GM18505 (cell line): ENCODE results near the gene YAP1.

Experiments used
- ATAC-seq: cut with Tn5 transposase; IDR thresholded peaks from one replicate; pipeline ENCODE4 v1.9.1; 2021; ENCODE audit not compliant: unreplicated experiment
- POLR2A ChIP-seq: IDR thresholded peaks from 4 replicates; pipeline ENCODE4 v1.6.1; 2011; ENCODE audit warnings: borderline replicate concordance; ENCODE audit not compliant: insufficient read depth, insufficient read length; ENCODE audit errors: extremely low read depth

Gene YAP1

DNA sequence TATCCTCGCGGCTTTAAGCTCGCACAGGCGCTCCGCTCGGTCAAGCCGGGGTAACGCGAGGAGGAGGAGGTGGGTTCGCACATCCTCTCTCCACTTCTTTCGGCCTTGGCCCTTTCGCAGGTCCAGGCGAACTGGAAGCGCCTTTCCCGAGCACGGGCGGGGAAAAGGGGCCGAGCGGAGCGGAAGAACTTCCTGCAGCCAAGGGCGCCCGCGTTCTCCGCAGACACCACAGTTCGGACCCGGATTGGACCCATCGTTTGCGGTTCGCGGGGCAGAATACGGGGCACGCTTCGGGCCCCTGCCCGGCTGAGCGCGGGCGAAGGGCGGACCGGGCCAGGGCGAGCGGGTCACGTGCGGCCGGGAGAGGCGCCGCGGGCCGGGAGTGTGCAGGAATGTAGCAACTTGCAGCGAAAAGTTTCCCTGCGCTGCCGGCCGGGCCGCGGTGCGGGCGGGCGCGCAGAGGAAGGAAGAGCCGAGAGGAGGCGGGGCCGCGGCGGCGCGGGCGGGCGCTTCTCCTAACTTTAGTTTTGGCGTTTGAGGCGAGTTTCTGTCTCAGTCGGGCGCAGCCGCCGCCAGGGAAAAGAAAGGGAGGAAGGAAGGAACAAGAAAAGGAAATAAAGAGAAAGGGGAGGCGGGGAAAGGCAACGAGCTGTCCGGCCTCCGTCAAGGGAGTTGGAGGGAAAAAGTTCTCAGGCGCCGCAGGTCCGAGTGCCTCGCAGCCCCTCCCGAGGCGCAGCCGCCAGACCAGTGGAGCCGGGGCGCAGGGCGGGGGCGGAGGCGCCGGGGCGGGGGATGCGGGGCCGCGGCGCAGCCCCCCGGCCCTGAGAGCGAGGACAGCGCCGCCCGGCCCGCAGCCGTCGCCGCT lies at the start of gene YAP1:
TSS of gene YAP1 (plus strand) at position 552 of the 865 bp plus-strand sequence. CDS start 402 bp downstream, outside the sequence.
- ATAC-seq: peak; percentile 81
- no peak for TF ChIP-seq POLR2A

DNA sequence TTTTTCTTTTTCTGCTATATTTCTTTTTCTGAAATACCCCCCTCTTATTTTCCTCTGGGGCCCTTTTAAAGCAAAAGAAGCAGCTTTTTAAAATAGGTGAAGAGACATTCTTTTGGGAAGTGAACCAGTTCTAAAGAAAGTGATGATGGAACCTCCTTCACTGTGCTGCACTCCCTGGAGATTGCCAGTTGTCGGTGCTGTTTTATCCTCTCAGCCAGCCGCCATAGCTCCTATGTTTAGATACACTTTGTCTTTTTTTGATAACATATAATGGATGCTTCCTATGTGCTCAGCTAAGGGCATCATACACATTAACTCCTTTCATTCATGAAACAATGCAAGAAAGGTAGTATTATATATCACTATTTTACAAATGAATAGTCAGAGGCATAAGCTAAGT lies 49.0 kb upstream of the YAP1 start:
- no peak for ATAC-seq
- no peak for TF ChIP-seq POLR2A

DNA sequence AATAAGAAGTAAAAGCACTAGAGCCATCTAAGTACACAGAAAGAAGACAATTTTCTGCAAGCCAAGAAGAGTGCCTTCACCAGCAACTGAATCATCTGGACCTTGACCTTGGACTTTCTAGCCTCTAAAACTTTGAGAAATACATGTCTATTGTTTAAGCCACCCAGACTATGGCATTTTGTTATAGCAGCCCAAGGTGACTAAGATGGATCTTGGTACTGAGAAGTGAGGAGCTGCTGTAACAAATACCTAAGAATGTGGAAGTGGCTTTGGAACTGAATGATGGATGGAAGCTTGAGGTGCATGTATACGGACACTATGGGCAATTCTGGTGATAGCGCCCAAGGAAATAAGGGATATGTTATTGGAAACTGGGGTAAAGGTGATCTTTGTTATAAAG lies 48.1 kb upstream of the YAP1 start:
- no peak for TF ChIP-seq POLR2A
- ATAC-seq: no peak

DNA sequence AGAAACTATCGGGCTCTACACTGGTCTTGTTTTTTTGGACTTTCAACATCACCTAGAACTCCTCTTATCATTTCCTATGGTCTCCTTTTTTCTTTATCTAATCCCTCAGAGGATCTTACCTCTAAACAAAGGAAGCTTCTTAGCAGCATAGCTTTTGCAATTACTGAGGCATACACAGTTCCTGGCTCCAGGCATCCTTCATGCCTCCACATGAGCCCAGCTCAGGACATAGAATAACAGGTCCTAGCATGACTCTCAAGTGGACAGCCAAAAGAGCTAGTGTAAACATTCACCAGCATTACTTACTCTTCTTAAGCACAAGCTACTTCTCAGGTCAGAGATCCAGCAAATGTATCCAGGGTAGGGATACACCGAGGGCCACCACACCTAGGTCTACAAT lies 45.9 kb upstream of the YAP1 start:
- ATAC-seq: no peak
- no peak for TF ChIP-seq POLR2A

DNA sequence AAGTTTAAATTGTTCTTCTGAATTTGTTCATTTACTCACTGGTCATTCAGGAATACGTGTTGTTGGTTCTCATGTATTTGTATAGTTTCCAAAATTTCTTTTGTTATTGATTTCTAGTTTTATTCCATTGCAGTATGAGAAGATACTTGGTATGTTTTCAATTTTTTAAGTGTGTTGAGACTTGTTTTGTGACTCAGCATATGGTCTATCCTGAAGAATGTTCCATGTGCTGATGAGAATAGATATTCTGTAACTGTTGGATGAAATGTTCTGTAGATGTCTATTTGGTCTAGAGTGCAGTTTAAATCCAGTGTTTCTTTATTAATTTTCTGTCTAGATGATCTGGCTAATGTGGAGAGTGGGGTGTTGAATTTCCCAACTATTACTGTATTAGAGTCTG lies 39.5 kb upstream of the YAP1 start:
- TF ChIP-seq POLR2A: no peak
- ATAC-seq: no peak

DNA sequence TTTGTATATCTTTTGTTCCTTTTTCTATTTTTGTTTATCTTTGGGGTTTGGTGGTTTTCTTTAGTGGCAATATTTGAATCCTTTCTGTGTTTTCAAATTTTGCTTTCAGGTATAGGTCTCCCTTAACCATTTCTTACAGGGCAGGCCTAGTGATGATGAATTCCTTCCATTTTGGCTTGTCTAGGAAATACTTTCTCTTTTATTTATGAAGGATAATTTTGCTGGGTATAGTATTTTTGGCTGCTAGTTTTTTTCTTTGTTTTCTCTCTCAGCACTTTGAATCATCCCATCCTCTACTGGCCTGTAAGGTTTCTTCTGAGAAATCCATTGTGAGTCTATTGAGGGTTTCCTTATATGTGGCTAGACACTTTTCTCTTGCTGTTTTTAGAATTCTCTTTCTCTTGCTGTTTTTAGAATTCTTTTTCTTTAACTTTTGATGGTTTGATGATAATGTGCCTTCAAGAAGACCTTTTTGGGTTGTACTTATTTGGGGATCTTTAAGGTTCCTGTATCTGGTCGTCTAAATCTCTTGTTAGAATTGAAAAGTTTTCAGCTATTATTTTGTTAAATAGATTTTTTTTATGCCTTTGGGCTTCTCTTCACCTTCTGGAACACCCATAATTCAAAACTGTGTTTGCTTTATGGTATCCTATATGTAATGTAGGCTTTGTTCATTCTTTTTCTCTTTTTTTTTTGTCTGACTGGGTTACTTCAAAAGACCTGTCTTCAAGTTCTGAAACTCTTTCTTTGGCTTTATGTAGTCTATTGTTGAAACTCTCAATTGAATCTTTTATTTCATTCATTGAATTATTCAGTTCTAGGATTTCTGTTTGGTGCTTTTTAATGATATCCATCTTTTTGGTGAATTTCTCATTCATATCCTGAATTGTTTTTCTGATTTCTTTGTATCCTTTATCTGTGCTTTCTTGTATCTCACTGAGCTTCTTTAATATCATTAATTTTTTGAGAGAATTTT lies 38.5 kb upstream of the YAP1 start:
- TF ChIP-seq POLR2A: no peak
- no peak for ATAC-seq

DNA sequence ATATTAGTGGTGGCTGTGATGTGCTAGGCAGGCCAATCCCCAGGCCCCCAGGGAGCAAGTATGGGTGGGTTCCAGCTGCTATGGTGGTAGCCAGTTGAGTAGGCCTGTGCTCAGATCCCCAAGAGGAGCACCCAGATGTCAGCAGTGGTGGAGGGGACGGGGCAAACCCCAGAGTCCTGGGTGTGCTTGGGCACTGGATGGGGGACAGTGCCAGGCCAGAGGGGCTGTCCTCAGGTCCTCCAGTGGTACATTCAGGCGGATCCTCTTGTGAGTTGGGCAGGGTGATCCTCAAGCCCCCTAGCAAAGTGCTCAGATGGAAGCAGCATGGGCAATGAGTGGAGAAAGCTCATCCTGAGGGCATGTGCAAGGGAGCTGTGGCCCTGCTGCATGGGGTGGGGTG lies 37.0 kb upstream of the YAP1 start:
- no peak for TF ChIP-seq POLR2A
- no peak for ATAC-seq

DNA sequence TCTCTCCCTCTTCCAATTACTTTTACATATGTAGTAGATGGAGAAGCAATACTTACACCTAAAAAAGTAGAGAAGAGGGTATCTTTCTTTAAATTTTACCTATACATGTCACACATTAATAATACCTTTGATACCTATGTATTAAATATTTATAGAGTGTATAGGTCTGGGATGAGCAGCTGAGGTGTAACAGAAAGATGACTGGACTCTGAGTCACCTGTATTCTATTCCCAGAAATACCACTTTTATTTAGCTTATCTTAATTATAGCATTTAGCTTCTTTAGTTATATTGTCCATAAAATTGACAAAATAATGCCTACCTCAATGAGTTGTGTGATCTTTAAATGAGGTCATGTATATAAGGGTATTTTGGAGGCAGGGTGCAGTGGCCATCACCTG lies 30.6 kb upstream of the YAP1 start:
- TF ChIP-seq POLR2A: no peak

DNA sequence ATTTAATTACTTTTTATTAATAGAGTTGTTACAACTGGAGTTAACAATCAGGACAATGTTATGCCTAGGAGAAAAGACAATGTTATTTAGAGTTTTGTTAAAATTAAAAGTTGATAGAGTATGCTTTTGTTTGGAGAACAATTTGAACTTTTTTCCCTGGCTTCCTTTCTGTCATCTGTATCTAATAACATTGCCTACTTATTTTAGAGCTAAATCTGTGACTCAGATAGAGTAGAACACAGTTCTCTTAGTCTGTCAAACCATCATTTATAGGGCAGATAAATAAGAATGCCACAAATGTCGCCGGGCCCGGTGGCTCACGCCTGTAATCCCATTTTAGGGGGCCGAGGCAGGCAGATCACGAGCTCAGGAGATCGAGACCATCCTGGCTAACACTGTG lies 28.9 kb upstream of the YAP1 start:
- TF ChIP-seq POLR2A: no peak
- no peak for ATAC-seq

More for the DNA sequence above, 30.6 kb upstream of the YAP1 start:
- ATAC-seq: no peak

DNA sequence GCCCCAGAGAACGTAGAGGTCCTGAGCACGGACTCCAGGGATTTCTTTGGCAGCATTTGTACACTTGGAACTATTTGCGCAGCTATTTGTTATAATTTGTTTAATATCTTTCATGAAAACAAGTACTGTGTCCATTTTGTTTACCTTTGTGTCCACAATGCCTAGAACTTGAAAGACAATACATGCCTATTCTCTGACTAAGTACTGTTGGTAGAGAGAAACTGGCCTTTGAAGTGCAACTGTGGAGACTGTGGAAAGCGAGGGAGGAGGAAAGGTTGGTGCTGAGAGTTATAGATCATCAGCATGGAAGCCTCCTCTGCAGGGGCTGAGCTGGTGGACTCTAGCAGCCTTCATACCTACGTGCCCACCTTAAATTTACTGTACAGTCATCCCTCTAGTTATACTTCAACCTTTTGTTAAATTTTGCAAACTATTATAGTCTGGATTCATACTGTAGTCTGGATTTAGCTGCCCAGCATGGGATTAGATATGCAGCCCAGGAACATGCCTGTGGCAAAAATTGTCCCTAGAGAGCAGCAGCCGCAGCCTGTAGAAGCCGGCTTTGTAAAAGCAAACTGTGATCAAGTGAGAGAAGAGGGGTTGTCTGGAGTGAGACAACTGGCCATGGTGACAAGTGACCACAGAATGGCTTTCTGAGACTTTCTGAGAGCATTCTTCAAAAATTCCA lies 24.2 kb upstream of the YAP1 start:
- ATAC-seq: no peak
- no peak for TF ChIP-seq POLR2A

DNA sequence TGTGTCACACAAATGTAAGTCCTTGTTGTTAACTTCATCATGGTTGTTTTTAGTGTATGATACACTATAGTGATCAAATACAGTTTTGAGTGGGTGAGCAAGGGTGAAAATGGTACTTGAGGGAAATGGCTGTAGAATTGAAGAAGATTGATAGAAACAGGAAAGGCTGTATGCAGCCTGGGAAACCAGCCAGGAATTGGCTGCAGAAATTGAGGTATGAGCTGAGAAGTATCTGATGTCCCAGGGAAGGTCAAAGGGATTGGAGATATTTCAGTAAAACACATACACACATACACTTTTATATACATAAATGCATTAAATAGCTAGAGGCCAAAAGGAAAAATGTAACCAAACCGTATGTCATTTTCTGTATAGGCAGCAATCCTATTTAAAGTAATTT lies 13.1 kb upstream of the YAP1 start:
- no peak for TF ChIP-seq POLR2A
- ATAC-seq: no peak

DNA sequence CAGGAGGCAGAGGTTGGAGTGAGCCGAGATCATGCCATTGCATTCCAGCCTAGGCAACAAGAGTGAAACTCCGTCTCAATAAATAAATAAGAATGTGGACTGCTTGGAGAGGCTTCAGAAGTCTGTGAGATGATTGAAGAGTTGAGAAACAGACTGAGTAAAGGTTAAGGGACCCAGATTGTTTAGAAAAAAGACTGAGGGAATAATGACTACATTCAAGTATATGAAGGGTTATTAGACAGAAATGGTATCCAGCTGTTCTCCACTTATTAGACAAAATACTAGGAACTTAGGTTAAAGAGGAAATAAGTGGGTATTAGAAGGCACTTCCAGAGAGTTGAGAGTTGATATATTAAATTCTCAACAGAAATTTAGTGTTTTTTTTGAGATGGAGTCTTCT lies 10.5 kb upstream of the YAP1 start:
- no peak for ATAC-seq
- TF ChIP-seq POLR2A: no peak
